Measurements from ENCODE around the gene ZNF562. TPM values are rescaled to one million over a fixed set of nuclear protein-coding genes. Genes with fewer than 3 reads are reported as not detected.

The ZNF562 gene
- total RNA-seq, 1 experiment from 2014 or later = 29.5 TPM

GRCh38 chr19:9650345-9650744 is 24.6 kb downstream of the ZNF562 start:
- no TSS peak for BruUV-seq (replicated peaks)
- Histone ChIP-seq H3K4me3 (ENCODE audit: low read depth in 2 of 2, low read length in 2 of 2) (no peak overlapping the region), H3K36me3 (ENCODE audit: control insufficient read depth, insufficient read depth, low read length) (no peaks in the 10 kb centered on the region; the same call in 1 of the 2 replicates), H3K4me1 (ENCODE audit: control insufficient read depth, insufficient read depth, low read length) (no peaks in the 10 kb centered on the region), H3K27me3 (ENCODE audit: control insufficient read depth, insufficient read depth, low read length) (no peaks in the 10 kb centered on the region), H3K9me3 (ENCODE audit: control insufficient read depth, insufficient read depth, low read depth, low read length) (peaks cover 35% of the 10 kb centered on the region), H3K27ac (ENCODE audit: low read length) (no peak overlapping the region)
- DNase-seq (ENCODE audit: low read depth, low spot score) = no peak
- intact Hi-C loops (cut with micrococcal nuclease; ENCODE audit: unreplicated experiment) = no loop called here
- ChIA-PET CTCF (no interaction called here), POLR2A (no interaction called here)
- TF ChIP-seq SIN3A (IDR thresholded peaks at IDR 0.05; ENCODE audit: borderline replicate concordance, insufficient read depth, low read depth, low read length) = no peak
- no peak for TF ChIP-seq CTCF (IDR thresholded peaks at IDR 0.05)
- TF ChIP-seq REST (IDR thresholded peaks at IDR 0.05; ENCODE audit: insufficient read depth in 1 of 2, low read depth in 2 of 2, low read length in 1 of 2) = no peak
- TF ChIP-seq POLR2AphosphoS5 (IDR thresholded peaks at IDR 0.05; ENCODE audit: low read depth, low read length) = no peak
- no peak for TF ChIP-seq TCF7L2 (IDR thresholded peaks at IDR 0.05; ENCODE audit: low read depth, low read length)
- ATAC-seq = no peak
- in situ Hi-C loops (cut with HindIII; ENCODE audit: low pct_unique_long_range_greater_than_20kb, low sequenced_read_pairs) = no loop called here

- no peak for TF ChIP-seq REST (IDR thresholded peaks at IDR 0.05; ENCODE audit: insufficient read depth in 1 of 2, low read depth in 2 of 2, low read length in 1 of 2)
- peak; percentile 10; the same call in 1 of the 2 replicates for TF ChIP-seq CTCF (IDR thresholded peaks at IDR 0.05)
- TF ChIP-seq POLR2AphosphoS5 (IDR thresholded peaks at IDR 0.05; ENCODE audit: low read depth, low read length) = no peak
- BruUV-seq (replicated peaks) = no TSS peak
- Histone ChIP-seq H3K27me3 (ENCODE audit: control insufficient read depth, insufficient read depth, low read length) (no peaks in the 10 kb centered on the region), H3K36me3 (ENCODE audit: control insufficient read depth, insufficient read depth, low read length) (no peaks in the 10 kb centered on the region), H3K4me1 (ENCODE audit: control insufficient read depth, insufficient read depth, low read length) (no peaks in the 10 kb centered on the region), H3K4me3 (ENCODE audit: low read depth in 2 of 2, low read length in 2 of 2) (no peak overlapping the region), H3K27ac (ENCODE audit: low read length) (no peak overlapping the region), H3K9me3 (ENCODE audit: control insufficient read depth, insufficient read depth, low read depth, low read length) (peaks cover 3% of the 10 kb centered on the region)
- POLR2A ChIA-PET = no interaction called here
- in situ Hi-C loops (cut with HindIII; ENCODE audit: low pct_unique_long_range_greater_than_20kb, low sequenced_read_pairs) (no loop called here), intact Hi-C loops (cut with micrococcal nuclease; ENCODE audit: unreplicated experiment) (no loop called here)
- ATAC-seq (no peak), DNase-seq (ENCODE audit: low read depth, low spot score) (no peak)
- CTCF ChIA-PET = interaction anchor here (0.5 kb wide), 1 partner anchor 405 kb away, joined by 7 read pairs; no protein-coding TSS in a partner anchor
These were observed 29.4 kb downstream of the ZNF562 start for GRCh38 chr19:9645472-9645871.

Data from Panc1 (cell line).